GM06990 (cell line): ENCODE data around the gene WDR43.

ENCODE experiments used
- DNase-seq: peaks from one replicate; pipeline ENCODE4 v3.0.0-alpha.2; 2011; ENCODE audit not compliant: insufficient read length; ENCODE audit errors: extremely low read depth
- H3K27me3 ChIP-seq: replicated peaks from 2 replicates; pipeline ENCODE4 v1.6.0; 2011; ENCODE audit warnings: low read length; ENCODE audit not compliant: control insufficient read depth, insufficient read depth
- H3K36me3 ChIP-seq: 2 replicates; pipeline ENCODE4 v1.5.1; 2011; ENCODE audit warnings: low read length; ENCODE audit not compliant: control insufficient read depth, insufficient read depth
- H3K4me3 ChIP-seq: replicated peaks from 2 replicates; pipeline ENCODE4 v1.5.1; 2011; ENCODE audit warnings: low read depth, mild to moderate bottlenecking, control low read depth, low read length
- CTCF ChIP-seq: IDR thresholded peaks from 2 replicates; pipeline ENCODE4 v1.5.1; 2011; ENCODE audit warnings: low read length, control low read depth, mild to moderate bottlenecking, inconsistent platforms; ENCODE audit not compliant: insufficient read depth, poor library complexity, severe bottlenecking

WDR43 gene

GRCh38 chr2:28896906-28897305 is 2.4 kb downstream of the WDR43 start:
- no peak for DNase-seq
- no peaks in the 10 kb centered on the region for H3K27me3 ChIP-seq
- TF ChIP-seq CTCF, result no peak

GRCh38 chr2:28898048-28898447 is 3.6 kb downstream of the WDR43 start:
- no peak for DNase-seq
- TF ChIP-seq CTCF, result no peak
- no peaks in the 10 kb centered on the region for H3K27me3 ChIP-seq
- H3K36me3 ChIP-seq, result peaks cover 3% of the 10 kb centered on the region
- H3K4me3 ChIP-seq, result peak overlapping the region; percentile 21

More at GRCh38 chr2:28896906-28897305, 2.4 kb downstream of the WDR43 start:
- Histone ChIP-seq H3K4me3 (peak overlapping the region; percentile 99), H3K36me3 (no peaks in the 10 kb centered on the region)

- H3K27me3 ChIP-seq, result no peaks in the 10 kb centered on the region
- peaks cover 6% of the 10 kb centered on the region for H3K36me3 ChIP-seq
- no peak for TF ChIP-seq CTCF
- no peak for DNase-seq
- H3K4me3 ChIP-seq, result no peak overlapping the region
These were observed 6.7 kb downstream of the WDR43 start for GRCh38 chr2:28901202-28901601.

GRCh38 chr2:28901841-28902240 is 7.4 kb downstream of the WDR43 start:
- DNase-seq, result no peak
- no peak for TF ChIP-seq CTCF
- H3K4me3 ChIP-seq, result no peak overlapping the region
- H3K27me3 ChIP-seq, result no peaks in the 10 kb centered on the region
- H3K36me3 ChIP-seq, result peaks cover 8% of the 10 kb centered on the region

GRCh38 chr2:28902584-28902983 is 8.1 kb downstream of the WDR43 start:
- Histone ChIP-seq H3K36me3 (peaks cover 8% of the 10 kb centered on the region), H3K27me3 (no peaks in the 10 kb centered on the region), H3K4me3 (no peak overlapping the region)
- DNase-seq, result no peak
- TF ChIP-seq CTCF, result no peak

- DNase-seq, result no peak
- Histone ChIP-seq H3K4me3 (no peak overlapping the region), H3K36me3 (peaks cover 10% of the 10 kb centered on the region), H3K27me3 (no peaks in the 10 kb centered on the region)
- no peak for TF ChIP-seq CTCF
These were observed 9.8 kb downstream of the WDR43 start for GRCh38 chr2:28904295-28904694.
